ENCODE measurements around the gene JAM3.

DNA sequence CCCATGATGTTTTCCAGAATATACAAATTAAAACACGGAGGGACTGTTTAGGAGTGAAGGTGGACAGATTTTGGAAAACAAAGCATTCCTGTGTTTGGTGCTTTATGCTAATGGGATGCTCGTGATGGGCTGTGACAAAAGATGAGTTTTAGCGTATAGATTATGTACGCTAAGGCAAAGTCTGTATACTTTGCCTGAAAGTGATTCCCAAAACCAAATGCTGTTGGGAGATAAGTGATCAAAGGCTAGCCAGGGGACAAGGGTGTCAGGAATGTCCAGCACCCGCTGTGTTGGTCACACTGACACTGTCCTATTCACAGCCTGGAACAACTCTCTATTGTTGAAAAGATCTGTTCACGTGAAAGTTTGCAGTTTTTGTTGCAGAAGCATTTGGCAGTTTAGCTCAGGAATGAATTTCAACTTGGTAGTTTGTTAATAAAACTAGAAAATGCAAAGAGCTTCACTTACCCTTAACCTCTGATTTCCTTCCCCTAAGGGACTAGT is 1.5 kb downstream of the JAM3 start:
- no peak for TF ChIP-seq EZH2 (IDR thresholded peaks at IDR 0.05; ENCODE audit: low read length, missing control alignments)
- TF ChIP-seq, protein P1, sequence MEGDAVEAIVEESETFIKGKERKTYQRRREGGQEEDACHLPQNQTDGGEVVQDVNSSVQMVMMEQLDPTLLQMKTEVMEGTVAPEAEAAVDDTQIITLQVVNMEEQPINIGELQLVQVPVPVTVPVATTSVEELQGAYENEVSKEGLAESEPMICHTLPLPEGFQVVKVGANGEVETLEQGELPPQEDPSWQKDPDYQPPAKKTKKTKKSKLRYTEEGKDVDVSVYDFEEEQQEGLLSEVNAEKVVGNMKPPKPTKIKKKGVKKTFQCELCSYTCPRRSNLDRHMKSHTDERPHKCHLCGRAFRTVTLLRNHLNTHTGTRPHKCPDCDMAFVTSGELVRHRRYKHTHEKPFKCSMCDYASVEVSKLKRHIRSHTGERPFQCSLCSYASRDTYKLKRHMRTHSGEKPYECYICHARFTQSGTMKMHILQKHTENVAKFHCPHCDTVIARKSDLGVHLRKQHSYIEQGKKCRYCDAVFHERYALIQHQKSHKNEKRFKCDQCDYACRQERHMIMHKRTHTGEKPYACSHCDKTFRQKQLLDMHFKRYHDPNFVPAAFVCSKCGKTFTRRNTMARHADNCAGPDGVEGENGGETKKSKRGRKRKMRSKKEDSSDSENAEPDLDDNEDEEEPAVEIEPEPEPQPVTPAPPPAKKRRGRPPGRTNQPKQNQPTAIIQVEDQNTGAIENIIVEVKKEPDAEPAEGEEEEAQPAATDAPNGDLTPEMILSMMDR (conservative IDR thresholded peaks at IDR 0.05 in 1 of 2, IDR thresholded peaks at IDR 0.05 in 1 of 2; ENCODE audit: low read depth in 1 of 2, low read length in 2 of 2) = no peak
